ENCODE data around the gene RNF213. TPM values are rescaled to one million over a fixed set of nuclear protein-coding genes. Genes with fewer than 3 reads are reported as not detected.
"Not testable (repeated sequence)": the region's sequence is repeated elsewhere in the genome, so short reads cannot be mapped to it uniquely, and the experiment has no call there.

RNF213 gene
- total RNA-seq, 3 donors from 2014 or later: 135 to 143 (median 136) TPM

- DNase-seq (peak in 1 of 3 donors; percentile 46), ATAC-seq (peak; percentile 84)
- no peak for TF ChIP-seq CTCF (IDR thresholded peaks at IDR 0.05)
- no peaks in the 10 kb centered on the region for H3K36me3 ChIP-seq (ENCODE audit: low read depth)
- intact Hi-C loops (cut with DNase I, micrococcal nuclease): no loop called here
- H3K9me3 ChIP-seq: no peaks in the 10 kb centered on the region
- H3K4me1 ChIP-seq (ENCODE audit: low read depth): peaks cover 2% of the 10 kb centered on the region
- no peak overlapping the region for H3K4me3 ChIP-seq
These were observed 10.2 kb downstream of the RNF213 start for GRCh38 chr17:80270836-80271235.

DNA sequence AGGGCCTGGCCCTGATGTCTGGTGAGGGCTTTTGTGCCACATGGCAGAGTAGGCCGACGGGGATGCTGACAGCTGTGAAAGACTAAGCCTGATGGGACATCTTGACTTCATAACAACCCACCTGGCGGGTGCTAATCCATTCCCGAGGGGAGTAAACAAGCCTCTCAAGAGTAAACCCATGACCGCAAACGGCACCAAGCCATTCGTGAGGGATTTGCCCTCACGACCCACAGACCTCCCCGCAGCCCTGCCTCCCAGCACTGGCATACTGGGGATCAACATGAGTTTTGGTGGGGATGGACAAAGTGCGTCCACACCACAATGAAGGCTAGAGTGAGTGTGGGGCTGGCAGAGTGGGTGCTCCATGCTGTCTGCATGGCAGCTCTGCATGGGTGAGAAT is 11.7 kb downstream of the RNF213 start:
- DNase-seq (no peak), ATAC-seq (no peak)
- no peaks in the 10 kb centered on the region for H3K9me3 ChIP-seq
- intact Hi-C loops (cut with DNase I, micrococcal nuclease): no loop called here
- no peak for TF ChIP-seq CTCF (IDR thresholded peaks at IDR 0.05)
- H3K4me3 ChIP-seq: no peak overlapping the region
- H3K4me1 ChIP-seq (ENCODE audit: low read depth): no peaks in the 10 kb centered on the region
- no peaks in the 10 kb centered on the region for H3K36me3 ChIP-seq (ENCODE audit: low read depth)

- TF ChIP-seq CTCF (IDR thresholded peaks at IDR 0.05): no peak
- H3K9me3 ChIP-seq: no peaks in the 10 kb centered on the region
- DNase-seq (no peak), ATAC-seq (no peak)
- no peak overlapping the region for H3K4me3 ChIP-seq
- intact Hi-C loops (cut with DNase I, micrococcal nuclease): no loop called here
- no peaks in the 10 kb centered on the region for H3K36me3 ChIP-seq (ENCODE audit: low read depth)
- no peaks in the 10 kb centered on the region for H3K4me1 ChIP-seq (ENCODE audit: low read depth)
These were observed 13.7 kb downstream of the RNF213 start for GRCh38 chr17:80274331-80274730.

GRCh38 chr17:80274871-80275449 is 14.3 kb downstream of the RNF213 start:
- intact Hi-C loops (cut with DNase I, micrococcal nuclease): no loop called here
- TF ChIP-seq CTCF (IDR thresholded peaks at IDR 0.05): no peak
- no peak overlapping the region for H3K4me3 ChIP-seq
- ATAC-seq: no peak
- no peak for DNase-seq
- H3K36me3 ChIP-seq (ENCODE audit: low read depth): no peaks in the 10 kb centered on the region
- no peaks in the 10 kb centered on the region for H3K4me1 ChIP-seq (ENCODE audit: low read depth)
- no peaks in the 10 kb centered on the region for H3K9me3 ChIP-seq

DNA sequence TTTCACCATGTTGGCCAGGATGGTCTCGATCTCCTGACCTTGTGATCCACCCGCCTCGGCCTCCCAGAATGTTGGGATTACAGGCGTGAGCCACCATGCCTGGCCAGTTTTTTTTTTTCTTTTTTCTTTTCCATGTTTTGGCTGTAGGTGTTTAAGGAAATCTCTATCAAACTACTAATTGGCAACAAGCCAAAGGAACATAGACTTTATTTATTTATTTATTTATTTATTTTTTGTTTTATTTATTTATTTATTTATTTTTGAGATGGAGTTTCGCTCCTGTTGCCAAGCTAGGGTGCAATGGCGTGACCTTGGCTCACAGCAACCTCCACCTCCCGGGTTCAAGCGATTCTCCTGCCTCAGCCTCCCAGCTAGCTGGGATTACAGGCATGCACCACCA is 15.2 kb downstream of the RNF213 start:
- H3K4me1 ChIP-seq (ENCODE audit: low read depth); DNase-seq; H3K4me3 ChIP-seq; ATAC-seq; H3K36me3 ChIP-seq (ENCODE audit: low read depth); H3K9me3 ChIP-seq; intact Hi-C loops (cut with DNase I, micrococcal nuclease): not testable (repeated sequence)

DNA sequence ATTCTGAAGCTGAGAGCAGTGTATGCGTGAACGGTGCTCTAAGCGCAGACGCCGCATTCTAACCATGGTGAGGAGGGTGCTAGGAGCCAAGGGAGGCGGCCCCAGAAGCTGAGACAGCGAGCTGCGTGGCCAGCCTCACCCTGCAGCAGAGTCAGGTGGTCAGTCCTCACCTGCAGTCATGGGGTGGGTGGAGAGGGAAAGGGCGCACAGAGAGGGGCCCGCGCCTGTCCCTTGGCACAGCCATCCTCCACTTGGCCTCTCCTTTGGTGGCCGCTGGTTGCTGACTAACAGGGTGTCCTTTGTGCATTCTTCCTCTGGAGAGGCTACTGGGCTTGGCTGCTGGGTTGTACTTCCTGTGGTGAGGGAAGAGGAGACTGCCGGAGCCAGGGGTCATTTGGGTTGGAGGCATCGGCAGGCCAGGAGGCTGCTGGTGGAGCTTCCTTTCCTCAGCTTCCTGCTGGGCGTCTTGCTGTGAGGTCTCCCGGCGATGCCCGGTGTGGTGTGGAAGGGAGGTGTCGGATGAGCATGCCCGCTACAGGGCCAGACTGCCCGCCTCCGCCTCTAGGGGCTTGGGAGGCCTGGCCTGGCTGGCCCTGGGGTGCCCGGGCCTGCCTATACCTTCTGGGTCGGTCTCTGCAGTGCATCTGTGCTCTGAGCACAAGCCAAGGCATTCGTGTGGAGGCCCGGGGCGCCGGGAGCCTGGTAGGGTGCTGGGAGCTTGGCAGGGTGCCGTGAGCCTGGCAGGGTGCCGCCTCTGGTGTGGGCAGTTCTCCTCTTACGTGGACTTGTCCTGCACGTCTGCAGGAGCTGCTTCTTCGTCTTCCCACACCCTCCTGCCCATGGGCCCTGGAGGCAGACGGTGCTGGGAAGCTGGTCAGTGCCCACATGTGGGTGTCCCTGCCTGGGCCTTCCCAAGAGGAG is 17.4 kb downstream of the RNF213 start:
- H3K4me1 ChIP-seq (ENCODE audit: low read depth): no peaks in the 10 kb centered on the region
- H3K36me3 ChIP-seq (ENCODE audit: low read depth): no peaks in the 10 kb centered on the region
- ATAC-seq (peak; percentile 12), DNase-seq (peak in 2 of 3 donors; percentile 21 to 49)
- no peak for TF ChIP-seq CTCF (IDR thresholded peaks at IDR 0.05)
- no peak overlapping the region for H3K4me3 ChIP-seq
- intact Hi-C loops (cut with DNase I, micrococcal nuclease): no loop called here
- H3K9me3 ChIP-seq: no peaks in the 10 kb centered on the region
